Naive thymus-derived CD4-positive, alpha-beta T cell (primary cell): ENCODE measurements around the gene CCL25. TPM values are rescaled to one million over a fixed set of nuclear protein-coding genes. Genes with fewer than 3 reads are reported as not detected.
A peak's percentile ranks its signal among the peaks of the same experiment; 100 is the strongest.
"Not testable (repeated sequence)": the region's sequence is repeated elsewhere in the genome, so short reads cannot be mapped to it uniquely, and the experiment has no call there.

Experiments used
- ATAC-seq: fragments of 150-1000 bp; cut with Tn5 transposase; 2 replicates; pipeline ENCODE4 v1.10.0; 2021; ENCODE audit warnings: mild to moderate bottlenecking, moderate library complexity
- CTCF ChIA-PET: fragments of 350-600 bp; sonication (Branson Sonifier 250); formaldehyde crosslinking; loops from one replicate; lab custom pipeline; 2021; ENCODE audit warnings: antibody characterized with exemption; lab: Charles Lee
- POLR2A ChIA-PET: fragments of 350-600 bp; sonication (Branson Sonifier 250); formaldehyde crosslinking; loops from one replicate; lab custom pipeline; 2021; ENCODE audit warnings: antibody characterized with exemption, inconsistent platforms; lab: Charles Lee
- DNase-seq, 9 donors: peaks; one replicate each; pipeline versions ENCODE4 v3.0.0 to v3.0.0-alpha.2; 2020 to 2022; ENCODE audit warnings: mixed read lengths in 1 of 9
- H3K27ac ChIP-seq: one replicate; pipeline ENCODE4 v1.7.0; 2013; ENCODE audit warnings: mild to moderate bottlenecking, low read depth, low read length, moderate library complexity
- H3K27me3 ChIP-seq, 2 donors: one replicate each; pipeline ENCODE4 v1.7.0; 2013; ENCODE audit warnings: low read length in 2 of 2, mild to moderate bottlenecking in 2 of 2, moderate library complexity in 2 of 2; ENCODE audit not compliant: control insufficient read depth in 2 of 2, insufficient read depth in 2 of 2
- H3K36me3 ChIP-seq, 3 experiments: 1 replicate in 2 of 3; 2 replicates in 1 of 3; pipeline ENCODE4 v1.7.0; 2013; ENCODE audit warnings: low read length in 3 of 3, mild to moderate bottlenecking in 3 of 3, moderate library complexity in 1 of 3; ENCODE audit not compliant: insufficient read depth in 3 of 3, control insufficient read depth in 2 of 3
- H3K4me1 ChIP-seq, 2 donors: one replicate each; pipeline ENCODE4 v1.7.0; 2013; ENCODE audit warnings: low read length in 2 of 2, mild to moderate bottlenecking in 2 of 2, moderate library complexity in 1 of 2; ENCODE audit not compliant: control insufficient read depth in 2 of 2, insufficient read depth in 2 of 2
- H3K4me3 ChIP-seq: 2 replicates; pipeline ENCODE4 v1.7.0; 2013; ENCODE audit warnings: mild to moderate bottlenecking, low read length
- H3K9me3 ChIP-seq, 3 experiments: 1 replicate in 2 of 3; 2 replicates in 1 of 3; pipeline ENCODE4 v1.7.0; 2013; ENCODE audit warnings: low read length in 3 of 3; ENCODE audit not compliant: control insufficient read depth in 2 of 3
- H3K27ac Mint-ChIP-seq, 9 donors: one replicate each; pipeline ENCODE4 v1.8.0; 2020 to 2022; ENCODE audit warnings: mixed read lengths in 9 of 9, mild to moderate bottlenecking in 8 of 9, moderate library complexity in 5 of 9, inconsistent platforms in 2 of 9
- H3K27me3 Mint-ChIP-seq, 5 donors: one replicate each; pipeline ENCODE4 v1.8.0; 2021 to 2022; ENCODE audit warnings: mixed read lengths in 5 of 5, mild to moderate bottlenecking in 1 of 5
- H3K36me3 Mint-ChIP-seq, 5 donors: one replicate each; pipeline ENCODE4 v1.8.0; 2020 to 2022; ENCODE audit warnings: mixed read lengths in 5 of 5, mild to moderate bottlenecking in 3 of 5, inconsistent platforms in 1 of 5
- H3K4me1 Mint-ChIP-seq, 7 donors: one replicate each; pipeline ENCODE4 v1.8.0; 2020 to 2022; ENCODE audit warnings: mixed read lengths in 7 of 7, mild to moderate bottlenecking in 3 of 7, inconsistent platforms in 1 of 7
- H3K4me3 Mint-ChIP-seq, 10 donors: one replicate each; pipeline ENCODE4 v1.8.0; 2020 to 2022; ENCODE audit warnings: mild to moderate bottlenecking in 10 of 10, mixed read lengths in 10 of 10, moderate library complexity in 6 of 10, inconsistent platforms in 2 of 10
- H3K9me3 Mint-ChIP-seq, 11 donors: one replicate each; pipeline ENCODE4 v1.8.0; 2020 to 2022; ENCODE audit warnings: mixed read lengths in 11 of 11, mild to moderate bottlenecking in 4 of 11, inconsistent platforms in 1 of 11, moderate library complexity in 1 of 11
- intact Hi-C, 2 donors: fragments of 100-400 bp; cut with micrococcal nuclease; formaldehyde crosslinking; loops; one replicate each; pipeline ENCODE4 v1.15.1; 2023
- polyA plus RNA-seq, 2 donors: library from polyadenylated mRNA; unstranded; fragments of 300-500 nt; fragmentation: Illumina TruSeq; gene quantifications; one replicate each; pipeline ENCODE4 v1.2.3, GENCODE V29; 2021
- total RNA-seq, 6 experiments: library from RNA in 5 of 6; stranded (reverse) in 5 of 6; gene quantifications; 1 replicate in 5 of 6; 2 replicates in 1 of 6; pipeline ENCODE4 v1.2.3 and lab custom pipeline; 2021 to 2026

CCL25 gene
- total and polyA plus RNA-seq, 7 experiments from 2014 or later = 2.3 TPM; not detected in 6

- CTCF ChIA-PET = no interaction called here
- intact Hi-C loops = no loop called here
- DNase-seq = no peak
- Histone ChIP-seq H3K4me3 (no peak overlapping the region), H3K36me3 (no peaks in the 10 kb centered on the region), H3K4me1 (no peaks in the 10 kb centered on the region), H3K27me3 (no peaks in the 10 kb centered on the region), H3K27ac (no peak overlapping the region), H3K9me3 (no peaks in the 10 kb centered on the region)
- POLR2A ChIA-PET = no interaction called here
- no peak overlapping the region for H3K27ac Mint-ChIP-seq
- H3K9me3 Mint-ChIP-seq = no peaks in the 10 kb centered on the region
- H3K36me3 Mint-ChIP-seq = peaks cover 0 to 4% (median 0%) of the 10 kb centered on the region in 5 donors
- no peak overlapping the region for H3K4me3 Mint-ChIP-seq
- H3K4me1 Mint-ChIP-seq = peaks cover 0 to 10% (median 9%) of the 10 kb centered on the region in 7 donors
- no peaks in the 10 kb centered on the region for H3K27me3 Mint-ChIP-seq
- ATAC-seq = no peak
Measured at GRCh38 chr19:8020681-8021080, 31.9 kb upstream of the CCL25 start.

GRCh38 chr19:8021374-8021773 lies 31.2 kb upstream of the CCL25 start:
- H3K4me1 Mint-ChIP-seq = peaks cover 0 to 10% (median 9%) of the 10 kb centered on the region in 7 donors
- H3K27ac Mint-ChIP-seq = no peak overlapping the region
- H3K9me3 ChIP-seq = no peaks in the 10 kb centered on the region
- ATAC-seq = no peak
- H3K27me3 ChIP-seq = no peaks in the 10 kb centered on the region
- no peaks in the 10 kb centered on the region for H3K27me3 Mint-ChIP-seq
- ChIA-PET CTCF (no interaction called here), POLR2A (no interaction called here)
- no peaks in the 10 kb centered on the region for H3K4me1 ChIP-seq
- no peak overlapping the region for H3K27ac ChIP-seq
- no peak overlapping the region for H3K4me3 Mint-ChIP-seq
- DNase-seq = no peak
- H3K36me3 Mint-ChIP-seq = peaks cover 0 to 4% (median 0%) of the 10 kb centered on the region in 5 donors
- no peaks in the 10 kb centered on the region for H3K36me3 ChIP-seq
- H3K4me3 ChIP-seq = no peak overlapping the region
- H3K9me3 Mint-ChIP-seq = no peaks in the 10 kb centered on the region
- intact Hi-C loops = no loop called here

GRCh38 chr19:8022275-8022674 lies 30.3 kb upstream of the CCL25 start:
- intact Hi-C loops = no loop called here
- ChIA-PET POLR2A (no interaction called here), CTCF (no interaction called here)
- H3K9me3 Mint-ChIP-seq = no peaks in the 10 kb centered on the region
- no peak overlapping the region for H3K4me3 Mint-ChIP-seq
- H3K4me3 ChIP-seq = no peak overlapping the region
- H3K4me1 ChIP-seq = no peaks in the 10 kb centered on the region
- no peak for DNase-seq
- H3K27me3 Mint-ChIP-seq = no peaks in the 10 kb centered on the region
- no peak overlapping the region for H3K27ac Mint-ChIP-seq
- H3K36me3 Mint-ChIP-seq = peaks cover 0 to 2% (median 0%) of the 10 kb centered on the region in 5 donors
- no peak overlapping the region for H3K27ac ChIP-seq
- no peaks in the 10 kb centered on the region for H3K27me3 ChIP-seq
- peaks cover 0 to 9% (median 8%) of the 10 kb centered on the region in 7 donors for H3K4me1 Mint-ChIP-seq
- no peaks in the 10 kb centered on the region for H3K36me3 ChIP-seq
- H3K9me3 ChIP-seq = no peaks in the 10 kb centered on the region
- ATAC-seq = no peak

GRCh38 chr19:8023371-8023770 lies 29.2 kb upstream of the CCL25 start:
- Mint-ChIP-seq H3K4me3 (no peak overlapping the region), H3K9me3 (no peaks in the 10 kb centered on the region), H3K27me3 (no peaks in the 10 kb centered on the region), H3K4me1 (no peaks in the 10 kb centered on the region), H3K27ac (peak overlapping the region in 1 of 9 donors; percentile 36), H3K36me3 (no peaks in the 10 kb centered on the region)
- Histone ChIP-seq H3K36me3 (no peaks in the 10 kb centered on the region), H3K4me1 (no peaks in the 10 kb centered on the region), H3K27ac (no peak overlapping the region), H3K9me3 (no peaks in the 10 kb centered on the region), H3K27me3 (no peaks in the 10 kb centered on the region), H3K4me3 (no peak overlapping the region)
- POLR2A ChIA-PET = no interaction called here
- ATAC-seq (no peak), DNase-seq (no peak)
- intact Hi-C loops = no loop called here
- CTCF ChIA-PET = interaction anchor here (0.7 kb wide), 1 partner anchor 164 kb away, joined by 3 read pairs; no protein-coding TSS in a partner anchor

- H3K4me3 ChIP-seq, H3K9me3 ChIP-seq, H3K27me3 ChIP-seq, H3K27me3 Mint-ChIP-seq, H3K27ac Mint-ChIP-seq, H3K36me3 Mint-ChIP-seq, H3K36me3 ChIP-seq, intact Hi-C loops, DNase-seq, H3K4me1 ChIP-seq, H3K4me1 Mint-ChIP-seq, POLR2A ChIA-PET, H3K4me3 Mint-ChIP-seq, H3K9me3 Mint-ChIP-seq, ATAC-seq, H3K27ac ChIP-seq: not testable (repeated sequence)
- CTCF ChIA-PET = interaction anchor here (0.6 kb wide), 1 partner anchor 23 kb away, joined by 3 read pairs; no protein-coding TSS in a partner anchor
Measured at GRCh38 chr19:8024256-8024655, 28.3 kb upstream of the CCL25 start.

DNA sequence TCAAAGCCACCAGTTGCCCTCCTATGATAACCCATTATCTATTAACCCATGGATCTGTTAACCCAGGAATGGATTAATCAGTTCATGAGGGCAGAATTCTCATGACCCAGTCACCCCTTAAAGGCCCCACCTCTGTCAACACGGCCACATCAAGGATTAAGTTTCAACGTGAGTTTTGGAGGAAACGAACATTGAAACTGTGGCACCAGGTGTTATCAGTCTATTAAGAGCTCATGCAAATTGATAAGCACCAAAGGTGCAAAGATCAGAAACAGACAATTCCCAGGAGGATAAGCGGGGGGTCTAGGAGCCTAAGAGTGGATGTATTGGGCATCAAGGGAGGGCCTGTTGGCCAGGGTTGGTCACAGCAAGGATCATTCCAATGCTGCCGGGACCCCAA lies 27.2 kb upstream of the CCL25 start:
- ChIA-PET POLR2A (no interaction called here), CTCF (no interaction called here)
- no peaks in the 10 kb centered on the region for H3K4me1 Mint-ChIP-seq
- H3K27me3 Mint-ChIP-seq = no peaks in the 10 kb centered on the region
- no peaks in the 10 kb centered on the region for H3K36me3 ChIP-seq
- intact Hi-C loops = no loop called here
- no peak overlapping the region for H3K4me3 Mint-ChIP-seq
- no peak for ATAC-seq
- H3K4me1 ChIP-seq = no peaks in the 10 kb centered on the region
- H3K9me3 Mint-ChIP-seq = no peaks in the 10 kb centered on the region
- no peaks in the 10 kb centered on the region for H3K27me3 ChIP-seq
- H3K36me3 Mint-ChIP-seq = no peaks in the 10 kb centered on the region
- no peaks in the 10 kb centered on the region for H3K9me3 ChIP-seq
- no peak for DNase-seq
- H3K4me3 ChIP-seq = no peak overlapping the region
- H3K27ac Mint-ChIP-seq = no peak overlapping the region
- H3K27ac ChIP-seq = no peak overlapping the region

DNA sequence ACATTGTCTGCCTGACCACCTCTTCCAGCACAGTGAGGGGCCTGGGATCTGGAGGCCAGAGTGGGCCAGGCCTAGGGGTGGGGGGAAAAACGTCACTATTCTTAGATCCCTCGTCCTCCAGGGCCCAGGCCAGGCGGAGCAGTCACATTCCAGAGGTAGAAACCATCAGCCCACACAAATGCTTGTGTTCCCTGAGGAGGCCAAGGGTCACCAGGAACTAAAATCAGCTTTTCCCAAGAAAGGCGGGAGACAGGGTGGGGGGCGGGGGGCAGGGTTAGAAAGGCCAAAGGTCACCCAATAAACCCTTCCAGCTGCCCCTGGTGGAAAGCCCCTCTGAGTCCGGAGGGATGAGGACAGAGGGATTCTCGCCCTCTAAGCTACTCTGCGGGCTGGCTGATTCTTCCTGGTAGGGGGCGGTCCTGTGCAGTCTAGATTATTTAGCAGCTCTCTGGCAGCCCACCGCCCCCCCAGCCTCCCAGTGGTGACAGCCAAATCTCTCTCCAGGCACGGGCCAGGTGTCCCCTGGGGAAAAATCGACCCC lies 23.5 kb upstream of the CCL25 start:
- Mint-ChIP-seq H3K27me3 (peaks cover 0 to 7% (median 0%) of the 10 kb centered on the region in 5 donors), H3K4me3 (no peak overlapping the region), H3K9me3 (no peaks in the 10 kb centered on the region), H3K36me3 (no peaks in the 10 kb centered on the region), H3K4me1 (no peaks in the 10 kb centered on the region), H3K27ac (no peak overlapping the region)
- H3K4me1 ChIP-seq = no peaks in the 10 kb centered on the region
- ChIA-PET POLR2A (no interaction called here), CTCF (no interaction called here)
- DNase-seq = no peak
- H3K4me3 ChIP-seq = no peak overlapping the region
- no peaks in the 10 kb centered on the region for H3K27me3 ChIP-seq
- intact Hi-C loops = no loop called here
- H3K36me3 ChIP-seq = no peaks in the 10 kb centered on the region
- no peak for ATAC-seq
- no peak overlapping the region for H3K27ac ChIP-seq
- no peaks in the 10 kb centered on the region for H3K9me3 ChIP-seq
